ENCODE results near the gene SYPL2. TPM values are rescaled to one million over a fixed set of nuclear protein-coding genes. Genes with fewer than 3 reads are reported as not detected.

The SYPL2 gene
- total and polyA plus RNA-seq, 2 donors, result 2.4 to 4.5 TPM

- no peak overlapping the region for H3K4me3 ChIP-seq (ENCODE audit: low read depth, low read length)
- no peak overlapping the region for H3K27ac ChIP-seq (ENCODE audit: low read depth)
- H3K36me3 ChIP-seq (ENCODE audit: insufficient read depth), result no peaks in the 10 kb centered on the region
- DNase-seq (ENCODE audit: extremely low spot score), result no peak
- 87% methylated on average over 11 of the region's 11 CpGs for WGBS
- no peaks in the 10 kb centered on the region for H3K4me1 ChIP-seq (ENCODE audit: insufficient read depth)
Observed at GRCh38 chr1:109490029-109490933, 23.9 kb downstream of the SYPL2 start.

GRCh38 chr1:109490934-109491302 lies 24.6 kb downstream of the SYPL2 start:
- whole genome bisulfite sequencing, result 85% methylated on average over 11 of the region's 11 CpGs

GRCh38 chr1:109491372-109491771 lies 25.0 kb downstream of the SYPL2 start:
- Histone ChIP-seq H3K36me3 (ENCODE audit: insufficient read depth) (no peaks in the 10 kb centered on the region), H3K4me1 (ENCODE audit: insufficient read depth) (no peaks in the 10 kb centered on the region), H3K27ac (ENCODE audit: low read depth) (no peak overlapping the region), H3K4me3 (ENCODE audit: low read depth, low read length) (no peak overlapping the region)
- 94% methylated on average over 8 of the region's 8 CpGs for WGBS
- DNase-seq (ENCODE audit: extremely low spot score), result no peak

More at GRCh38 chr1:109490934-109491302, 24.6 kb downstream of the SYPL2 start:
- no peak overlapping the region for H3K27ac ChIP-seq (ENCODE audit: low read depth)
- H3K4me3 ChIP-seq (ENCODE audit: low read depth, low read length), result no peak overlapping the region
- DNase-seq (ENCODE audit: extremely low spot score), result no peak
- H3K36me3 ChIP-seq (ENCODE audit: insufficient read depth), result no peaks in the 10 kb centered on the region
- H3K4me1 ChIP-seq (ENCODE audit: insufficient read depth), result no peaks in the 10 kb centered on the region

GRCh38 chr1:109492779-109493178 lies 26.4 kb downstream of the SYPL2 start:
- Histone ChIP-seq H3K4me3 (ENCODE audit: low read depth, low read length) (no peak overlapping the region), H3K36me3 (ENCODE audit: insufficient read depth) (no peaks in the 10 kb centered on the region), H3K4me1 (ENCODE audit: insufficient read depth) (no peaks in the 10 kb centered on the region), H3K27ac (ENCODE audit: low read depth) (no peak overlapping the region)
- DNase-seq (ENCODE audit: extremely low spot score), result no peak
- WGBS, result 83% methylated on average over 4 of the region's 4 CpGs

GRCh38 chr1:109493227-109493626 lies 26.9 kb downstream of the SYPL2 start:
- DNase-seq (ENCODE audit: extremely low spot score), result no peak
- H3K36me3 ChIP-seq (ENCODE audit: insufficient read depth), result no peaks in the 10 kb centered on the region
- WGBS, result 61% methylated on average over 4 of the region's 4 CpGs
- no peaks in the 10 kb centered on the region for H3K4me1 ChIP-seq (ENCODE audit: insufficient read depth)
- H3K4me3 ChIP-seq (ENCODE audit: low read depth, low read length), result no peak overlapping the region
- no peak overlapping the region for H3K27ac ChIP-seq (ENCODE audit: low read depth)

- H3K27ac ChIP-seq (ENCODE audit: low read depth), result peak within 1 kb of the TSS; percentile 26
- DNase-seq (ENCODE audit: extremely low spot score), result no peak
- WGBS, result under 1% methylated on average over 44 of the region's 44 CpGs
- no peaks in the 10 kb centered on the region for H3K4me1 ChIP-seq (ENCODE audit: insufficient read depth)
- no peaks in the 10 kb centered on the region for H3K36me3 ChIP-seq (ENCODE audit: insufficient read depth)
- peak within 1 kb of the TSS; percentile 69 for H3K4me3 ChIP-seq (ENCODE audit: low read depth, low read length)
Observed at GRCh38 chr1:109493805-109494539, 27.6 kb downstream of the SYPL2 start, which contains the start of gene CYB561D1. Gene CYB561D1 (plus strand): TSS chr1:109494094. CDS start chr1:109494140, 46 bp downstream.

- H3K27ac ChIP-seq (ENCODE audit: low read depth), result no peak overlapping the region
- WGBS, result 94% methylated on average over 7 of the region's 7 CpGs
- H3K4me1 ChIP-seq (ENCODE audit: insufficient read depth), result no peaks in the 10 kb centered on the region
- no peak for DNase-seq (ENCODE audit: extremely low spot score)
- no peak overlapping the region for H3K4me3 ChIP-seq (ENCODE audit: low read depth, low read length)
- no peaks in the 10 kb centered on the region for H3K36me3 ChIP-seq (ENCODE audit: insufficient read depth)
Observed at GRCh38 chr1:109495738-109496137, 29.4 kb downstream of the SYPL2 start.

- no peaks in the 10 kb centered on the region for H3K4me1 ChIP-seq (ENCODE audit: insufficient read depth)
- H3K4me3 ChIP-seq (ENCODE audit: low read depth, low read length), result no peak overlapping the region
- no peak for DNase-seq (ENCODE audit: extremely low spot score)
- H3K36me3 ChIP-seq (ENCODE audit: insufficient read depth), result no peaks in the 10 kb centered on the region
- no peak overlapping the region for H3K27ac ChIP-seq (ENCODE audit: low read depth)
- 66% methylated on average over 9 of the region's 9 CpGs for WGBS
Observed at GRCh38 chr1:109497449-109498160, 31.3 kb downstream of the SYPL2 start.

GRCh38 chr1:109498161-109498801 lies 31.9 kb downstream of the SYPL2 start:
- DNase-seq (ENCODE audit: extremely low spot score), result no peak
- Histone ChIP-seq H3K4me3 (ENCODE audit: low read depth, low read length) (no peak overlapping the region), H3K4me1 (ENCODE audit: insufficient read depth) (no peaks in the 10 kb centered on the region), H3K27ac (ENCODE audit: low read depth) (no peak overlapping the region), H3K36me3 (ENCODE audit: insufficient read depth) (no peaks in the 10 kb centered on the region)
- 79% methylated on average over 12 of the region's 12 CpGs for WGBS

GRCh38 chr1:109499081-109499480 lies 32.7 kb downstream of the SYPL2 start:
- DNase-seq (ENCODE audit: extremely low spot score), result no peak
- Histone ChIP-seq H3K4me3 (ENCODE audit: low read depth, low read length) (no peak overlapping the region), H3K27ac (ENCODE audit: low read depth) (no peak overlapping the region), H3K36me3 (ENCODE audit: insufficient read depth) (no peaks in the 10 kb centered on the region), H3K4me1 (ENCODE audit: insufficient read depth) (no peaks in the 10 kb centered on the region)
- 76% methylated on average over 7 of the region's 7 CpGs for WGBS

- 68% methylated on average over 4 of the region's 4 CpGs for WGBS
- DNase-seq (ENCODE audit: extremely low spot score), result no peak
- H3K27ac ChIP-seq (ENCODE audit: low read depth), result no peak overlapping the region
- no peaks in the 10 kb centered on the region for H3K4me1 ChIP-seq (ENCODE audit: insufficient read depth)
- no peaks in the 10 kb centered on the region for H3K36me3 ChIP-seq (ENCODE audit: insufficient read depth)
- H3K4me3 ChIP-seq (ENCODE audit: low read depth, low read length), result no peak overlapping the region
Observed at GRCh38 chr1:109499661-109500536, 33.6 kb downstream of the SYPL2 start.

- Histone ChIP-seq H3K27ac (ENCODE audit: low read depth) (no peak overlapping the region), H3K36me3 (ENCODE audit: insufficient read depth) (no peaks in the 10 kb centered on the region), H3K4me1 (ENCODE audit: insufficient read depth) (no peaks in the 10 kb centered on the region), H3K4me3 (ENCODE audit: low read depth, low read length) (no peak overlapping the region)
- 26% methylated on average over 5 of the region's 5 CpGs for WGBS
- no peak for DNase-seq (ENCODE audit: extremely low spot score)
Observed at GRCh38 chr1:109500941-109501381, 34.6 kb downstream of the SYPL2 start.

All from urinary bladder (tissue), 4 donors.